Hematopoietic multipotent progenitor cell (in vitro differentiated cells): Measurements from ENCODE around the gene GPR85. TPM values are rescaled to one million over a fixed set of nuclear protein-coding genes. Genes with fewer than 3 reads are reported as not detected.
"Not testable (repeated sequence)": the region's sequence is repeated elsewhere in the genome, so short reads cannot be mapped to it uniquely, and the experiment has no call there.

Experiments
- DNase-seq, 3 donors: peaks; one replicate each; pipeline ENCODE4 v3.0.0-alpha.2; 2011 to 2015; ENCODE audit warnings: low read depth in 2 of 3, low spot score in 2 of 3
- total RNA-seq: library from RNA; depleted of rRNA; stranded (reverse); fragments of >200 nt; gene quantifications from one replicate; pipeline ENCODE4 v1.2.3, GENCODE V29; 2012

Gene GPR85
- total RNA-seq, 1 donor: 0.27 TPM

- DNase-seq: no peak
Observed at GRCh38 chr7:113084496-113085172, 2.0 kb downstream of the GPR85 start.

DNA sequence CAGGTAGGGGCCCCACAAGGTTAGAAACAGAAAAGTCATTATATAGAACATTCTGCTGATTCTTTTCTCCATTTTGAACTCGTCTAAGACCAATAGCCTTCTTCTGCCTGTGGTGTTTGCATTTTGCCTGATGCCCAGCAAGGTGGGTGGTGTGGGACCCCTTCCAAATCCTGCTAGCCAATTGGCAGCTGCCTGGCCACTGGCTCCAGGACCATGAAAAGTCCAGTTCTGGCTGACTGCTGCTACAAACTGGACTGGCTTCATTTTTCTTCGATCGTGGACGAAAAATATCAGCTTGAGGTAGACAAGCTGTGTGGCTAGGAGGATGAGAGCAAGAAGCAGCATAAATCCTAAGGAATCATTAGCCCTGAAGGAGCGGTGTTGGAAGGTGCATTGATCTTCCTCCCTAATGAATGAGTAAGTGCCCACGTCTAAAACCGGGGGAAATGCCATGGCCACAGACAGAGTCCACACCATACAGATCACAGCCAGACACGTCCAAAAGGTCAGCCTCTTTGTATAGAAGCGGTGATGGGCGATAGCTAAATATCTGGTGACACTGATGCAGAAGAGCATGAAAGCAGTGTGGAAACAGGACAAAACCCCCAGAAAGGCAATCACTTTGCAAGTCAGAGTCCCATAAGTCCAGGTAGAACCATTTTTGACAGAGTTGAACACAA is 2.7 kb downstream of the GPR85 start:
- DNase-seq: no peak

DNA sequence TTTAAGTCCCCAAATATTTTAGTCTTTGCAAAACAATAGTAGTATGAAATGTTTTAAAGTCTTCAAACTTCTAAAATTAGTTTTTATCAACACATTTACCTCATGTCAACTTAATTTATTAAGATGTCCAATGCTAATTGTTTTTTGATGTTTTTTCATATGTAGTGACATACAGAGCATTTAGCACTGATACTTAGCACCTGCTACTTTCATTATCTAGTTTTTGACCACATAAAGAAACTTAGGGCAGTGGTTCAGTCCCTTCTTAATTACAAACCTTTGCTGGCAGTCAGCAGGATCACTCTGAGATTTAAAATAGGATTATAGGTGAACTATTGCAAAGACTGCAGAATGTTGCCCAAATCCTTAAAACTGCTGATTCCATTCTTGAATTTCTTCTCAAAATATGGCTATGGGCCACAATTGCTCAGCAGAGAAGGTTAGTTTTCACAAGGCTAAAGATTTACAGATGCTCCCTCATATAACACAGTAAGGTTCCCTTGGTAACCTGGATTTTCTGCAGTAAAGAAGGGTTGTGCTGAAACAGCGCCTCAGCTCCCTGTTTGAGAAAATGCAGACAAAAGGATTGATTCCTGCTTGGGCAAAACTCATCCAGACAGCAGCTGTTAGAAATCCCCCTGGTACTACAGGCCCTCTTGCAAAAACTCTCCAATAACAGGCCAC is 3.4 kb downstream of the GPR85 start:
- DNase-seq: no peak

- no peak for DNase-seq
Observed at GRCh38 chr7:113078331-113078730, 8.3 kb downstream of the GPR85 start.

DNA sequence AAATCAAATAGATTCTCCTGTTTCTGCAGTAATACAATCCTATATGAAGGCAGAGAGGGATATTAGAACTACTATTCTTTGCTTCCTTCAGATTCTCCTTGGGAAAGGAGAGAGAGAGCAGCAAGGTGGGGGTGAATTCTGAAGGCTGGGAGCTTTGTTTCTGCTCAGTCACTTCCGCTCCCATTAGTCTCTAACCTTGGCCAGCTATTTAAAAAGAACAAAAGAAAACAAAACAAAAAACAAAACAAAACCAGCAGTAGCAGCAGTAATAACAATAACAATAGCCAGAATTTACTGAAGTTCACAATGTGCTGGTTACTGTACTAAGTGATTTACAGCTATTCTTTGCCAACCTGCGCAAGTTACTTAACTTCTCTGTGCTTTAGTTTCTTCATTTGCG is 9.9 kb downstream of the GPR85 start:
- DNase-seq: no peak

DNA sequence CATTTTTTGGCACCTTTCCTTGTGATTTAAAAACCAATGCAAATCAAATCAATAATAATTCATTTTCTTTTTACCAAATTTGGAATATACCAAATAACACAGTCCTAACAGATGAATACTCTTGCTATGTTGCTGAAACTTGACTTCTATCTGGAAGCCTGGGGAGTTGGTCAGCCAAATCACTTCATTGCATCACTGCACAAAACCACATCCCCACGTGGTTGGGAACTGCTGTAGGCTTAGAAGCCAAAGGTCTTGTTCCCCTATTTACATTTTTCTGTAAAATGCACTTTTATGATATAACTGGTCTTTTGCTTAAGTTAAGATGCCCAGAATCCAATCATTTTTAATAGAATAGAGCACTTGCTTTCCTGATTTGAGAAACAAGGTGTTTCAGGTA is 15.2 kb downstream of the GPR85 start:
- no peak for DNase-seq

GRCh38 chr7:113062499-113062898 is 24.1 kb downstream of the GPR85 start:
- no peak for DNase-seq

DNA sequence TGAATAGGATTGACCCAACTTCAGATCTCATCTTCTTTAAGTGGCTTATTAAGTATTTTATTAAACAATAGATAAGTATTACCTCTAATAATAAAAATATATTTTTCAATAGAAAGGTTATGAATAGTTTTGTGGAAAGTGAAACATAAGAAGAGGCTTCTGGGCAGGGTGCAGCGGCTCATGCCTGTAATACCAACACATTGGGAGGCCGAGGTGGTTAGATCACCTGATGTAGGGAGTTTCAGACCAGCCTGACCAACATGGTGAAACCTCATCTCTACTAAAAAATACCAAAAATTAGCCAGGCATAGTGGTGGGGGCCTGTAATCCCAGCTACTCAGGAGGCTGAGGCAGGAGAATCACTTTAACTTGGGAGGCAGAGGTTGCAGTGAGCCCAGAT is 26.5 kb downstream of the GPR85 start:
- no peak for DNase-seq

DNA sequence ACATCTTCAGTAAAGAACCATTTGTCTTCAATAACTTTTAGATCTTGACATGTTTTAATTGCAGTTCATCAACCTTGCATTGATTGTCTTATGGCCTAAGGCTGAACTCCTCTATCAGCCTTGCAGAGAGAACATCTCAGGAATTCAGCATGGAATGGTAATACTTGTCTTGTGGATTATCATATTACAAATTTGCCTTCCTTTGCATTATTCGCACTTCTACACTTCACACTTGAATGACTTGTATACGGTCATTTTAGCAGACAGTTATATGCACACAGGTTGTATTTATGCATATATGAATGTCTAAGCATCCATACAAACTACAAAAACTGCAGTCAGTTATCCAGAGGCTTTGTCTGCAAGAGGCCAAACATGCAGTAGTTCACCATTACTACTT is 31.7 kb downstream of the GPR85 start:
- DNase-seq: no peak

DNA sequence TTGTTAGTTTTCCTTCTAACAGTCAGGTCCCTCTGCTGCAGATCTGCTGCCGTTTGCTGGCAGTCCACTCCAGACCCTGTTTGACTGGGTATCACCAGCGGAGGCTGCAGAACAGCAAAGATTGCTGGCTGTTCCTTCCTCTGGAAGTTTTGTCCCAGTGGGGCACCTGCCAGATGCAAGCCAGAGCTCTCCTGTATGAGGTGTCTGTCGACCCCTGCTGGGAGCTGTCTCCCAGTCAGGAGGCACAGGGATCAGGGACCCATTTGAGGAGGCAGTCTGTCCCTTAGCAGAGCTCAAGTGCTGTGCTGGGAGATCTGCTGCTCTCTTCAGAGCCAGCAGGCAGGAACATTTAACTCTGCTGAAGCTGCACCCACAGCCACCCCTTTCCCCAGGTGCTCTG is 32.4 kb downstream of the GPR85 start:
- not testable (repeated sequence) for DNase-seq

DNA sequence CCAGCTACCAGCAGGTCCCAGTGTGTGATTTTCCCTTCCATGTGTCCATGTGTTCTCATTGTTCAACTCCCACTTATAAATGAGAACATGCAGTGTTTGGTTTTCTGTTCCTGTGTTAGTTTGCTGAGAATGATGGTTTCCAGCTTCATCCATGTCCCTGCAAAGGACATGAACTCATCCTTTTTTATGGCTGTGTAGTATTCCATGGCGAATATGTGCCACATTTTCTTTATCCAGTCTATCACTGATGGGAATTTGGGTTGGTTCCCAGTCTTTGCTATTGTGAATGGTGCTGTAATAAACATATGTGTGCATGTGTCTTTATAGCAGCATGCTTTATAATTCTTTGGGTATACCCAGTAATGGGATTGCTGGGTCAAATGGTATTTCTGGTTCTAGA is 37.4 kb downstream of the GPR85 start:
- not testable (repeated sequence) for DNase-seq

DNA sequence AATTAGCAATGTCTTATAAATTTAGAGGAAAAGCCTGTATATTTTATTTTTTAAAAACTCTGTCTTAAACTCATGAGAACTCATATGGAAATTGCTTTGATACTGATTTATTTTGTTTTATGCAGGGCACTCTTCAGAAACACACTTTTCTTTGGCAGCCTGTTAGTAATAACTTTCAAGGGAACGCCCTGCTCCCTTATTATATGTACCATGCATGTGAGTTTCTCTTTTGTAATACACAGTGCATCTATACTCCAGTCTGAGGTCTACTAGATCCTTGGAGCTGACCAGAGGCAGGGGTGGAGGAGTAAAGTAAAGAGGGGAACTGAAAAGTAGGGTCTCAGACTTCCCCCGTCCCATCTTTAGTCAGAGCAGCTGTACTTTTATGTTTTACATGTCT is 40.2 kb downstream of the GPR85 start:
- DNase-seq: no peak

DNA sequence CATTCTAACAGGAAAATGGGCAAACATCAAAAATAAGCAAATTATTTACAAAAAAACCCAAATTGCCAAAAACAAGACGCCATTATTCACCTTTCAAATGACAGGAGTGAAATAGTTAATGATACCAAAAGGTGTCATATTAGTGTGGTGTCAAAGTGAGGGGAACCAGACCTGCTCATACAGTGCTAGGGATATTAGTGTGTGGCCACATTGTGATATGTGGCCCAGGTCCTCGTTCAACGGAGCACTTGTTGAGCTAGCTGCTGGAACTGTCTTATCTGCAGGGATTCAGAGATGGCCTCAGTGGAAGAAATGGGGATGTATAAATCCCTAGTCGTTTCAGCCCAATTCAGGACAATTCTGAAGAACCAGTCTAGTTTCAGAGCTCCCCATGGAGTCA is 41.2 kb downstream of the GPR85 start:
- DNase-seq: no peak

DNA sequence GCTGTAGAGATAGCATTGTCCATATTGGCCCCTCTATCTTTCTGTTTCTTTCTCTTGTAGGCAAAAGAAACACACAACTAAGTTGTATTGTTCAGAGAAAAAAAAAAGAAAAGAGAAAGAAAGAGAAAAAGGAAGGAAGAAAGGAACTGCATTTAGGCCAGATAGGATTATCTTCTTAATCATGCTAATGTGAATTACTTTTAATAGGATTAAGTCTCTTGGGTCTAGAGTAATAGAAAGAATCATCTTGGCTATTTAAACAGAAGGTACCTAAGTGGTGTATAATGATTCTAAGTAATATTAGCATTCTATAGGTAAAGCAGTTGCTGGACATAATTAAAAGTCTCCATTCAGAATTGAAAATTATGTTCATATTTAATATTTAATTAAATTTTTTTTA is 42.2 kb downstream of the GPR85 start:
- DNase-seq: no peak

- DNase-seq: no peak
Observed at GRCh38 chr7:113040849-113041248, 45.8 kb downstream of the GPR85 start.

DNA sequence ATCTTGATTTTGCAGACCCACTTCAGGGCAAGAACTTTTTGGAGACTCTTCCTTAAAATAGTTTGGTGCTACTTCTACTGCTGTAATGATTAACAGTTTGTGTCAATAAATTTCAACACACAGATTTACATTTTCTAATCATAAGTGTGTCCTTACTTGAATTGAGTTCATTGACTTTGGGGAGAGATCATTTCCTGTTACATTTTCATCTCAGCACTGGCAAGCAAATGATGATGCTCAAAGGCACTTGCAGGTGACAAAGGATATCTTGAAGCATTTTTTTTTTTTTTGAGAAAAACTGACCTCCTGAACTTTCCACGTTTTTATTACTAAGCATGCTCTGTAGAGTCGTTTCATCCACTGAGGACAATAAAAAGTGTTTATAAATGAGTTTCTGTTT is 52.7 kb downstream of the GPR85 start:
- DNase-seq: no peak

Other genes with a start within 250 kb of the GPR85 start
- gene SMIM30, start 31.7 kb upstream of the GPR85 start, total RNA-seq: 19.7 TPM